Keratinocyte (primary cell): ENCODE measurements around the gene FSHB. TPM values are rescaled to one million over a fixed set of nuclear protein-coding genes. Genes with fewer than 3 reads are reported as not detected.

Experiments used
- DNase-seq: peaks from one replicate; pipeline ENCODE4 v3.0.0-alpha.2; 2011; ENCODE audit warnings: low read depth, missing footprints, low spot score
- FAIRE-seq: peaks from 2 replicates; lab custom pipeline; 2011; peaks lifted over from hg19 to GRCh38; lab: Jason Lieb, UNC
- H2AFZ ChIP-seq: 2 replicates; pipeline ENCODE4 v1.6.0; 2012; ENCODE audit warnings: low read length, control low read depth, inconsistent platforms; ENCODE audit not compliant: control insufficient read depth
- H3K27ac ChIP-seq: 2 replicates; pipeline ENCODE4 v1.5.1; 2011; ENCODE audit warnings: low read length; ENCODE audit not compliant: control insufficient read depth, insufficient read depth
- H3K27me3 ChIP-seq: 3 replicates; pipeline ENCODE4 v1.6.0; 2011; ENCODE audit warnings: low read length; ENCODE audit not compliant: control insufficient read depth, insufficient read depth; ENCODE audit errors: extremely low read depth
- H3K36me3 ChIP-seq, 2 experiments: 2 replicates in 1 of 2; 3 replicates in 1 of 2; pipeline ENCODE4 v1.5.1; 2011; ENCODE audit warnings: low read length in 2 of 2, mild to moderate bottlenecking in 1 of 2; ENCODE audit not compliant: control insufficient read depth in 2 of 2, insufficient read depth in 2 of 2; ENCODE audit errors: extremely low read depth in 1 of 2
- H3K4me1 ChIP-seq: 3 replicates; pipeline ENCODE4 v1.5.1; 2011; ENCODE audit warnings: low read length; ENCODE audit not compliant: control insufficient read depth, insufficient read depth; ENCODE audit errors: extremely low read depth
- H3K4me2 ChIP-seq: 3 replicates; pipeline ENCODE4 v1.6.0; 2011; ENCODE audit warnings: low read depth, low read length; ENCODE audit not compliant: control insufficient read depth, insufficient read depth; ENCODE audit errors: extremely low read depth
- H3K4me3 ChIP-seq, 3 experiments: fragments of 200-600 bp in 1 of 3; sonication (generic) in 1 of 3; 2 replicates in 2 of 3; 3 replicates in 1 of 3; pipeline ENCODE4 v1.5.1; 2011 to 2016; ENCODE audit warnings: low read length in 3 of 3, mild to moderate bottlenecking in 3 of 3, control low read depth in 2 of 3, inconsistent platforms in 1 of 3, low read depth in 1 of 3, mixed read lengths in 1 of 3, mixed run types in 1 of 3, moderate library complexity in 1 of 3; ENCODE audit not compliant: control insufficient read depth in 2 of 3, insufficient read depth in 2 of 3; ENCODE audit errors: extremely low read depth in 1 of 3
- H3K79me2 ChIP-seq: 2 replicates; pipeline ENCODE4 v1.6.0; 2012; ENCODE audit warnings: low read length; ENCODE audit not compliant: control insufficient read depth, insufficient read depth
- H3K9ac ChIP-seq: 3 replicates; pipeline ENCODE4 v1.6.0; 2011; ENCODE audit warnings: low read length; ENCODE audit not compliant: control insufficient read depth, insufficient read depth; ENCODE audit errors: extremely low read depth
- H3K9me1 ChIP-seq: 3 replicates; pipeline ENCODE4 v1.6.0; 2011; ENCODE audit warnings: low read length; ENCODE audit not compliant: control insufficient read depth, insufficient read depth; ENCODE audit errors: extremely low read depth
- H3K9me3 ChIP-seq: 2 replicates; pipeline ENCODE4 v1.5.1; 2012; ENCODE audit warnings: low read depth, low read length; ENCODE audit not compliant: control insufficient read depth
- H4K20me1 ChIP-seq: 3 replicates; pipeline ENCODE4 v1.6.0; 2011; ENCODE audit warnings: low read length; ENCODE audit not compliant: control insufficient read depth, insufficient read depth; ENCODE audit errors: extremely low read depth
- CTCF ChIP-seq, 3 experiments: IDR thresholded peaks in 1 of 3; conservative IDR thresholded peaks in 1 of 3; optimal IDR thresholded peaks in 1 of 3; 2 replicates in 2 of 3; 3 replicates in 1 of 3; pipeline versions ENCODE3 to v1.5.1; 2011; ENCODE audit warnings: low read length in 3 of 3, mild to moderate bottlenecking in 3 of 3, moderate library complexity in 2 of 3, control low read depth in 1 of 3, inconsistent platforms in 1 of 3; ENCODE audit not compliant: insufficient read depth in 2 of 3; ENCODE audit errors: extremely low read depth in 1 of 3
- EZH2 ChIP-seq: IDR thresholded peaks from one replicate; pipeline ENCODE4 v1.6.1; 2012; ENCODE audit warnings: inconsistent platforms, mild to moderate bottlenecking, low read length, moderate library complexity
- dilution Hi-C: fragments of 300-500 bp; cut with MboI; formaldehyde crosslinking; loops from one replicate; pipeline ENCODE4 v1.7.0; 2020; ENCODE audit warnings: low sequenced_read_pairs; ENCODE audit not compliant: extremely low pct_ligation_motif_present
- polyA plus RNA-seq, 5 experiments: library from polyadenylated mRNA; depleted of rRNA in 3 of 5; stranded (reverse) in 3 of 5; stranded (forward) in 1 of 5; unstranded in 1 of 5; fragments of >200 nt; gene quantifications; 1 replicate in 1 of 5; 2 replicates in 3 of 5; 3 replicates in 1 of 5; pipeline versions ENCODE4 v1.2.1 to v1.2.3, GENCODE V29; 2011 to 2012; ENCODE audit warnings: missing spikeins in 2 of 5, low read depth in 1 of 5, low replicate concordance in 1 of 5

FSHB gene
- polyA plus RNA-seq, 1 donor (not counting 4 experiments of a cell fraction or from before 2014, with no cell fraction given): not detected

GRCh38 chr11:30281476-30282288 is 50.9 kb downstream of the FSHB start:
- H3K9me3 ChIP-seq: no peaks in the 10 kb centered on the region
- H3K9me1 ChIP-seq: no peaks in the 10 kb centered on the region
- dilution Hi-C loops: no loop called here
- no peak for DNase-seq
- no peak overlapping the region for H3K4me2 ChIP-seq
- no peaks in the 10 kb centered on the region for H3K36me3 ChIP-seq
- no peaks in the 10 kb centered on the region for H4K20me1 ChIP-seq
- FAIRE-seq: no peak
- no peaks in the 10 kb centered on the region for H3K4me1 ChIP-seq
- no peak overlapping the region for H3K4me3 ChIP-seq
- H3K79me2 ChIP-seq: no peaks in the 10 kb centered on the region
- no peak overlapping the region for H2AFZ ChIP-seq
- no peaks in the 10 kb centered on the region for H3K27me3 ChIP-seq
- no peak overlapping the region for H3K9ac ChIP-seq
- no peak overlapping the region for H3K27ac ChIP-seq
- TF ChIP-seq CTCF (optimal IDR thresholded peaks at IDR 0.05 in 1 of 3, IDR thresholded peaks at IDR 0.05 in 1 of 3, conservative IDR thresholded peaks at IDR 0.05 in 1 of 3; ENCODE audit: extremely low read depth in 1 of 3, insufficient read depth in 2 of 3, low read length in 3 of 3) (no peak), EZH2 (no peak)

- DNase-seq (no peak), FAIRE-seq (no peak)
- H3K4me2 ChIP-seq: no peak overlapping the region
- no peaks in the 10 kb centered on the region for H3K27me3 ChIP-seq
- no peak overlapping the region for H2AFZ ChIP-seq
- H4K20me1 ChIP-seq: no peaks in the 10 kb centered on the region
- no peak overlapping the region for H3K4me3 ChIP-seq
- dilution Hi-C loops: no loop called here
- H3K9ac ChIP-seq: no peak overlapping the region
- H3K79me2 ChIP-seq: no peaks in the 10 kb centered on the region
- TF ChIP-seq CTCF (optimal IDR thresholded peaks at IDR 0.05 in 1 of 3, IDR thresholded peaks at IDR 0.05 in 1 of 3, conservative IDR thresholded peaks at IDR 0.05 in 1 of 3; ENCODE audit: extremely low read depth in 1 of 3, insufficient read depth in 2 of 3, low read length in 3 of 3) (no peak), EZH2 (no peak)
- no peaks in the 10 kb centered on the region for H3K9me3 ChIP-seq
- H3K27ac ChIP-seq: no peak overlapping the region
- H3K9me1 ChIP-seq: no peaks in the 10 kb centered on the region
- H3K36me3 ChIP-seq: no peaks in the 10 kb centered on the region
- H3K4me1 ChIP-seq: no peaks in the 10 kb centered on the region
These were observed 51.4 kb downstream of the FSHB start for GRCh38 chr11:30282289-30282631.

Other genes with a start within 250 kb of the FSHB start
- gene KCNA4, start 214.0 kb upstream of the FSHB start, polyA plus RNA-seq: not detected in 3 replicates
- 13.4 to 32.6 TPM (median 24.2 TPM) in 3 replicates for gene ARL14EP, start 92.1 kb downstream of the FSHB start, polyA plus RNA-seq